Pancreas (tissue), 10 donors: ENCODE measurements around the gene PHLDB2. TPM values are rescaled to one million over a fixed set of nuclear protein-coding genes. Genes with fewer than 3 reads are reported as not detected.
"Not testable (repeated sequence)": the region's sequence is repeated elsewhere in the genome, so short reads cannot be mapped to it uniquely, and the experiment has no call there.

Experiments
- ATAC-seq, 4 donors: fragments of 200-7000 bp; cut with Tn5 transposase; one replicate each; pipeline versions ENCODE4 v1.8.0 to v1.9.1; 2020; ENCODE audit warnings: mild to moderate bottlenecking in 4 of 4, moderate library complexity in 4 of 4
- DNase-seq, 6 donors: peaks; one replicate each; pipeline ENCODE4 v3.0.0-alpha.2; 2020
- FAIRE-seq: peaks from 2 replicates; lab custom pipeline; 2012; peaks lifted over from hg19 to GRCh38; lab: Jason Lieb, UNC
- H3K27ac ChIP-seq, 4 donors: fragments of 200-600 bp; sonication (generic); 1 replicate in 3 of 4; 2 replicates in 1 of 4; pipeline versions ENCODE4 v1.5.0 to v1.8.0; 2020
- H3K27me3 ChIP-seq, 4 donors: fragments of 200-600 bp; one replicate each; pipeline ENCODE4 v1.8.0; 2021
- H3K36me3 ChIP-seq, 3 donors: fragments of 200-600 bp; sonication (generic) in 1 of 3; one replicate each; pipeline versions ENCODE4 v1.5.0 to v1.8.0; 2020 to 2021
- H3K4me1 ChIP-seq, 3 donors: fragments of 200-600 bp; one replicate each; pipeline ENCODE4 v1.8.0; 2021
- H3K4me3 ChIP-seq, 4 donors: fragments of 200-600 bp; sonication (generic) in 2 of 4; one replicate each; pipeline versions ENCODE4 v1.5.0 to v1.8.0; 2020 to 2021
- H3K9me3 ChIP-seq, 4 donors: fragments of 200-600 bp; one replicate each; pipeline ENCODE4 v1.8.0; 2021
- WGBS, 2 donors: extraction: QIAGEN DNeasy Blood & Tissue Kit; methylation state at CpG; one replicate each; pipeline ENCODE4 v1.1.7; 2013; 5-methylcytosine and 5-hydroxymethylcytosine counted together
- intact Hi-C, 3 donors: fragments of 100-400 bp; cut with DNase I; formaldehyde crosslinking; loops; one replicate each; pipeline versions ENCODE4 v1.11.1 to v1.14.2; 2022
- polyA plus RNA-seq, 2 donors: library from polyadenylated mRNA; stranded (reverse); fragments of 200-250 nt; gene quantifications; one replicate each; pipeline ENCODE4 v1.2.3, GENCODE V29; 2013
- total RNA-seq, 6 donors: library from RNA; stranded (reverse); fragmentation: NEBNext Ultra II Directional in 4 of 6; extraction: Animal tissue kit (Norgen Biotek cat#: 25700) in 4 of 6; gene quantifications; one replicate each; pipeline versions ENCODE4 v1.2.1 to v1.2.4, GENCODE V29; 2021 to 2023
- TF ChIP-seq, protein P1 (sequence below), 4 donors: fragments of 200-600 bp; sonication (generic) in 3 of 4; IDR thresholded peaks; one replicate each; pipeline versions ENCODE4 v1.5.0 to v1.8.0; 2021; ENCODE audit warnings: antibody characterized with exemption in 4 of 4
- donor health status: healthy with polysubstance abuse.
- donor health status: DM: no; HTN: no; CAD: no; lungs with moderate emphysema.
- donor health status: DM: no; HTN: no; CAD: no.
- donor health status: control.
- donor health status: control.
- donor health status: Bipolar disorder and iron deficiency.
- donor health status: DM: yes; HTN: yes; CAD: no.
- donor health status: DM: no; HTN: no; CAD: no.
- donor health status: DM: no; HTN: no; CAD: no.
- donor health status: DM: yes; HTN: yes; CAD: no.

The PHLDB2 gene
- total and polyA plus RNA-seq, 8 donors: 10.8 to 36.7 (median 15.1) TPM

GRCh38 chr3:111813441-111813840, 45.6 kb upstream of the PHLDB2 start:
- H3K4me1 ChIP-seq: peaks cover 9 to 32% (median 20%) of the 10 kb centered on the region in 3 donors
- FAIRE-seq (no peak), DNase-seq (no peak), ATAC-seq (no peak)
- TF ChIP-seq, protein P1, sequence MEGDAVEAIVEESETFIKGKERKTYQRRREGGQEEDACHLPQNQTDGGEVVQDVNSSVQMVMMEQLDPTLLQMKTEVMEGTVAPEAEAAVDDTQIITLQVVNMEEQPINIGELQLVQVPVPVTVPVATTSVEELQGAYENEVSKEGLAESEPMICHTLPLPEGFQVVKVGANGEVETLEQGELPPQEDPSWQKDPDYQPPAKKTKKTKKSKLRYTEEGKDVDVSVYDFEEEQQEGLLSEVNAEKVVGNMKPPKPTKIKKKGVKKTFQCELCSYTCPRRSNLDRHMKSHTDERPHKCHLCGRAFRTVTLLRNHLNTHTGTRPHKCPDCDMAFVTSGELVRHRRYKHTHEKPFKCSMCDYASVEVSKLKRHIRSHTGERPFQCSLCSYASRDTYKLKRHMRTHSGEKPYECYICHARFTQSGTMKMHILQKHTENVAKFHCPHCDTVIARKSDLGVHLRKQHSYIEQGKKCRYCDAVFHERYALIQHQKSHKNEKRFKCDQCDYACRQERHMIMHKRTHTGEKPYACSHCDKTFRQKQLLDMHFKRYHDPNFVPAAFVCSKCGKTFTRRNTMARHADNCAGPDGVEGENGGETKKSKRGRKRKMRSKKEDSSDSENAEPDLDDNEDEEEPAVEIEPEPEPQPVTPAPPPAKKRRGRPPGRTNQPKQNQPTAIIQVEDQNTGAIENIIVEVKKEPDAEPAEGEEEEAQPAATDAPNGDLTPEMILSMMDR (IDR thresholded peaks at IDR 0.05): no peak
- no peaks in the 10 kb centered on the region for H3K9me3 ChIP-seq
- 63 to 72% methylated on average over 1 of the region's 1 CpG for WGBS, 2 donors
- H3K36me3 ChIP-seq: no peaks in the 10 kb centered on the region
- intact Hi-C loops: no loop called here
- no peak overlapping the region for H3K27ac ChIP-seq
- H3K27me3 ChIP-seq: no peaks in the 10 kb centered on the region
- H3K4me3 ChIP-seq: no peak overlapping the region

- no peak overlapping the region for H3K4me3 ChIP-seq
- ATAC-seq (no peak), DNase-seq (no peak), FAIRE-seq (no peak)
- TF ChIP-seq, protein P1 (IDR thresholded peaks at IDR 0.05): no peak
- intact Hi-C loops: no loop called here
- no peaks in the 10 kb centered on the region for H3K36me3 ChIP-seq
- H3K4me1 ChIP-seq: peaks cover 6 to 27% (median 15%) of the 10 kb centered on the region in 3 donors
- H3K27ac ChIP-seq: no peak overlapping the region
- H3K27me3 ChIP-seq: no peaks in the 10 kb centered on the region
- no peaks in the 10 kb centered on the region for H3K9me3 ChIP-seq
- WGBS, 2 donors: 88 to 94% methylated on average over 1 of the region's 1 CpG
These were observed 45.1 kb upstream of the PHLDB2 start for GRCh38 chr3:111813979-111814378.

DNA sequence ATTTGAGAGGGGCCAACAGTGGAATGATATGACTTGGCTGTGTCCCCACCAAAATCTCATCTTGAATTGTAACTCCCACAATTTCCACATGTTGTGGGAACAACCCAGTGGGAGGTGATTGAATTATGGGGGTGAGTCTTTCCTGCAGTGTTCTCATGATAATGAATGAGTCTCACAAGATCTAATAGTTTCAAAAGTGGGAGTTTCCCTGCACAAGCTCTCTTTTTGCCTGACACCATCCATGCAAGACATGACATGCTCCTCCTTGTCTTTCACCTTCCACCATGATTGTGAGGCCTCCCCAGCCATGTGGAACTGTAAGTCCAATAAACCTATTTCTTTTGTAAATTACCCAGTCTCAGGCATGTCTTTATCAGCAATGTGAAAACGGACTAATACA, 42.3 kb upstream of the PHLDB2 start:
- FAIRE-seq, intact Hi-C loops, H3K4me3 ChIP-seq, DNase-seq, H3K9me3 ChIP-seq, ATAC-seq, H3K36me3 ChIP-seq, H3K27ac ChIP-seq, H3K27me3 ChIP-seq: not testable (repeated sequence)
- peaks cover 0 to 11% (median 9%) of the 10 kb centered on the region in 3 donors for H3K4me1 ChIP-seq
- WGBS, 2 donors: 57 to 82% methylated on average over 1 of the region's 1 CpG

DNA sequence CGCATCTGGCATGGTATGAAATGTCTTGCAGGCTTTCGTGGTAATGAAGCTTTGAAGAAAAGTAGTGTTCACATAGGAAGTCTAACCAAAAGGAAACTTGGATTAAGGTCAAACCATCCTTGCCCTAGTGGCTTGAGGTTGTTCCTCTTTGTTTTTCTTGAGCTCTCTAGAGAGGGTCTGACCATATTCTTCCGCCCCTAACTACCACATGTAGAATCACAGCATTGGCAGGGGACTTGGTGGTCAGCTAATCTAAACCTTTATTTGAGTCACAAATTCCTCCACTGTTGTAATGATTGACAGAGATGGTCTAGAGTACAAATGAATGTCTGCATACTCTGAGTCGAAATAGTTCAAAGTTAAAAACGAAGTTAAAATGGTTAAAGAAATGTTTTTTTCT, 39.1 kb upstream of the PHLDB2 start:
- intact Hi-C loops: no loop called here
- H3K9me3 ChIP-seq: no peaks in the 10 kb centered on the region
- no peaks in the 10 kb centered on the region for H3K36me3 ChIP-seq
- no peak overlapping the region for H3K27ac ChIP-seq
- H3K27me3 ChIP-seq: no peaks in the 10 kb centered on the region
- TF ChIP-seq, protein P1 (IDR thresholded peaks at IDR 0.05): no peak
- ATAC-seq: no peak
- DNase-seq: no peak
- no peaks in the 10 kb centered on the region for H3K4me1 ChIP-seq
- 95% methylated on average over 5 of the region's 5 CpGs for WGBS, 2 donors
- H3K4me3 ChIP-seq: no peak overlapping the region
- FAIRE-seq: no peak

DNA sequence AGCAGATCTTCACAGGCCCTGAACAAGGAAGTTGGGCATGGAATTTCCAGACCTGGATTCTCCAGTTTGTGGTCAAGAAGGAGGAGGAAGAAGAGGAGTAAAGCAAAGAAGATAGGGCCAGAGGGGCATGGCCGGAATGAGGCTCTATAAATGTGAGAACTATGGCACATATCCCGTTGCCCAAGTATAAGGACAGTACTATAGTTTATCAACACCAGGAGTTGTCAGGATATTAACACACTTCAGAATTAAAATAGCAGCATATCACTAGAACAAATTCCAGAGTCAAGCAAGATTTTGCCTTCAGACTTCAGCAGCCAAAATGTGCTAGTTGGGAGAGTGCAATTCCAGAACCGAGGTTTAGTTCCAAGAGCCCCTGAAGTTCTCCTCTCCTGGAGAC, 38.4 kb upstream of the PHLDB2 start:
- H3K27me3 ChIP-seq: no peaks in the 10 kb centered on the region
- H3K9me3 ChIP-seq: no peaks in the 10 kb centered on the region
- H3K27ac ChIP-seq: no peak overlapping the region
- H3K36me3 ChIP-seq: no peaks in the 10 kb centered on the region
- no peak overlapping the region for H3K4me3 ChIP-seq
- ATAC-seq (no peak), FAIRE-seq (no peak), DNase-seq (no peak)
- TF ChIP-seq, protein P1 (IDR thresholded peaks at IDR 0.05): no peak
- no peaks in the 10 kb centered on the region for H3K4me1 ChIP-seq
- intact Hi-C loops: no loop called here
- WGBS, 2 donors: 93 to 97% methylated on average over 3 of the region's 3 CpGs
